ENCODE results near the gene KCNIP1. TPM values are rescaled to one million over a fixed set of nuclear protein-coding genes. Genes with fewer than 3 reads are reported as not detected.
A peak's percentile ranks its signal among the peaks of the same experiment; 100 is the strongest.

KCNIP1 gene
- total RNA-seq, 1 donor from 2014 or later, result 8.7 TPM

- Mint-ChIP-seq H3K27ac (ENCODE audit: unreplicated experiment) (no peak overlapping the region), H3K36me3 (ENCODE audit: low read depth) (no peaks in the 10 kb centered on the region), H3K27me3 (ENCODE audit: low read depth) (no peaks in the 10 kb centered on the region), H3K4me1 (ENCODE audit: low read depth) (peaks cover 38% of the 10 kb centered on the region), H3K4me3 (ENCODE audit: unreplicated experiment) (no peak overlapping the region), H3K9me3 (ENCODE audit: low read depth) (no peaks in the 10 kb centered on the region)
- no peak for TF ChIP-seq CTCF (IDR thresholded peaks at IDR 0.05)
- peak; percentile 71 for DNase-seq (ENCODE audit: low spot score)
These were observed 131.9 kb downstream of the KCNIP1 start for GRCh38 chr5:170635706-170636105.

- no peaks in the 10 kb centered on the region for H3K9me3 Mint-ChIP-seq (ENCODE audit: low read depth)
- peaks cover 33% of the 10 kb centered on the region for H3K4me1 Mint-ChIP-seq (ENCODE audit: low read depth)
- no peak overlapping the region for H3K4me3 Mint-ChIP-seq (ENCODE audit: unreplicated experiment)
- DNase-seq (ENCODE audit: low spot score), result peak; percentile 62
- H3K27ac Mint-ChIP-seq (ENCODE audit: unreplicated experiment), result no peak overlapping the region
- H3K36me3 Mint-ChIP-seq (ENCODE audit: low read depth), result no peaks in the 10 kb centered on the region
- TF ChIP-seq CTCF (IDR thresholded peaks at IDR 0.05), result no peak
- no peaks in the 10 kb centered on the region for H3K27me3 Mint-ChIP-seq (ENCODE audit: low read depth)
These were observed 132.4 kb downstream of the KCNIP1 start for GRCh38 chr5:170636206-170636605.

GRCh38 chr5:170636801-170637477 lies 133.1 kb downstream of the KCNIP1 start:
- no peak overlapping the region for H3K4me3 Mint-ChIP-seq (ENCODE audit: unreplicated experiment)
- H3K27me3 Mint-ChIP-seq (ENCODE audit: low read depth), result no peaks in the 10 kb centered on the region
- TF ChIP-seq CTCF (IDR thresholded peaks at IDR 0.05), result no peak
- no peaks in the 10 kb centered on the region for H3K36me3 Mint-ChIP-seq (ENCODE audit: low read depth)
- H3K9me3 Mint-ChIP-seq (ENCODE audit: low read depth), result no peaks in the 10 kb centered on the region
- peaks cover 26% of the 10 kb centered on the region for H3K4me1 Mint-ChIP-seq (ENCODE audit: low read depth)
- DNase-seq (ENCODE audit: low spot score), result peak; percentile 24
- H3K27ac Mint-ChIP-seq (ENCODE audit: unreplicated experiment), result no peak overlapping the region

GRCh38 chr5:170638051-170638450 lies 134.2 kb downstream of the KCNIP1 start:
- peak; percentile 70 for DNase-seq (ENCODE audit: low spot score)
- no peak overlapping the region for H3K4me3 Mint-ChIP-seq (ENCODE audit: unreplicated experiment)
- H3K27ac Mint-ChIP-seq (ENCODE audit: unreplicated experiment), result no peak overlapping the region
- no peaks in the 10 kb centered on the region for H3K36me3 Mint-ChIP-seq (ENCODE audit: low read depth)
- TF ChIP-seq CTCF (IDR thresholded peaks at IDR 0.05), result no peak
- peaks cover 15% of the 10 kb centered on the region for H3K4me1 Mint-ChIP-seq (ENCODE audit: low read depth)
- no peaks in the 10 kb centered on the region for H3K27me3 Mint-ChIP-seq (ENCODE audit: low read depth)
- no peaks in the 10 kb centered on the region for H3K9me3 Mint-ChIP-seq (ENCODE audit: low read depth)

- Mint-ChIP-seq H3K9me3 (ENCODE audit: low read depth) (no peaks in the 10 kb centered on the region), H3K4me3 (ENCODE audit: unreplicated experiment) (no peak overlapping the region), H3K27ac (ENCODE audit: unreplicated experiment) (no peak overlapping the region), H3K27me3 (ENCODE audit: low read depth) (no peaks in the 10 kb centered on the region), H3K36me3 (ENCODE audit: low read depth) (no peaks in the 10 kb centered on the region), H3K4me1 (ENCODE audit: low read depth) (peaks cover 9% of the 10 kb centered on the region)
- peak; percentile 96 for TF ChIP-seq CTCF (IDR thresholded peaks at IDR 0.05)
- peak; percentile 69 for DNase-seq (ENCODE audit: low spot score)
These were observed 134.8 kb downstream of the KCNIP1 start for GRCh38 chr5:170638454-170639220.
